Naive thymus-derived CD4-positive, alpha-beta T cell (primary cell): ENCODE data around the gene HIC2. TPM values are rescaled to one million over a fixed set of nuclear protein-coding genes. Genes with fewer than 3 reads are reported as not detected.
A peak's percentile ranks its signal among the peaks of the same experiment; 100 is the strongest.
"Not testable (repeated sequence)": the region's sequence is repeated elsewhere in the genome, so short reads cannot be mapped to it uniquely, and the experiment has no call there.

Source experiments
- ATAC-seq: fragments of 150-1000 bp; cut with Tn5 transposase; 2 replicates; pipeline ENCODE4 v1.10.0; 2021; ENCODE audit warnings: mild to moderate bottlenecking, moderate library complexity
- CTCF ChIA-PET: fragments of 350-600 bp; sonication (Branson Sonifier 250); formaldehyde crosslinking; loops from one replicate; lab custom pipeline; 2021; ENCODE audit warnings: antibody characterized with exemption; lab: Charles Lee
- POLR2A ChIA-PET: fragments of 350-600 bp; sonication (Branson Sonifier 250); formaldehyde crosslinking; loops from one replicate; lab custom pipeline; 2021; ENCODE audit warnings: antibody characterized with exemption, inconsistent platforms; lab: Charles Lee
- DNase-seq, 9 donors: peaks; one replicate each; pipeline versions ENCODE4 v3.0.0 to v3.0.0-alpha.2; 2020 to 2022; ENCODE audit warnings: mixed read lengths in 1 of 9
- H3K27ac ChIP-seq: one replicate; pipeline ENCODE4 v1.7.0; 2013; ENCODE audit warnings: mild to moderate bottlenecking, low read depth, low read length, moderate library complexity
- H3K27me3 ChIP-seq, 2 donors: one replicate each; pipeline ENCODE4 v1.7.0; 2013; ENCODE audit warnings: low read length in 2 of 2, mild to moderate bottlenecking in 2 of 2, moderate library complexity in 2 of 2; ENCODE audit not compliant: control insufficient read depth in 2 of 2, insufficient read depth in 2 of 2
- H3K36me3 ChIP-seq, 3 experiments: 1 replicate in 2 of 3; 2 replicates in 1 of 3; pipeline ENCODE4 v1.7.0; 2013; ENCODE audit warnings: low read length in 3 of 3, mild to moderate bottlenecking in 3 of 3, moderate library complexity in 1 of 3; ENCODE audit not compliant: insufficient read depth in 3 of 3, control insufficient read depth in 2 of 3
- H3K4me1 ChIP-seq, 2 donors: one replicate each; pipeline ENCODE4 v1.7.0; 2013; ENCODE audit warnings: low read length in 2 of 2, mild to moderate bottlenecking in 2 of 2, moderate library complexity in 1 of 2; ENCODE audit not compliant: control insufficient read depth in 2 of 2, insufficient read depth in 2 of 2
- H3K4me3 ChIP-seq: 2 replicates; pipeline ENCODE4 v1.7.0; 2013; ENCODE audit warnings: mild to moderate bottlenecking, low read length
- H3K9me3 ChIP-seq, 3 experiments: 1 replicate in 2 of 3; 2 replicates in 1 of 3; pipeline ENCODE4 v1.7.0; 2013; ENCODE audit warnings: low read length in 3 of 3; ENCODE audit not compliant: control insufficient read depth in 2 of 3
- H3K27ac Mint-ChIP-seq, 9 donors: one replicate each; pipeline ENCODE4 v1.8.0; 2020 to 2022; ENCODE audit warnings: mixed read lengths in 9 of 9, mild to moderate bottlenecking in 8 of 9, moderate library complexity in 5 of 9, inconsistent platforms in 2 of 9
- H3K27me3 Mint-ChIP-seq, 5 donors: one replicate each; pipeline ENCODE4 v1.8.0; 2021 to 2022; ENCODE audit warnings: mixed read lengths in 5 of 5, mild to moderate bottlenecking in 1 of 5
- H3K36me3 Mint-ChIP-seq, 5 donors: one replicate each; pipeline ENCODE4 v1.8.0; 2020 to 2022; ENCODE audit warnings: mixed read lengths in 5 of 5, mild to moderate bottlenecking in 3 of 5, inconsistent platforms in 1 of 5
- H3K4me1 Mint-ChIP-seq, 7 donors: one replicate each; pipeline ENCODE4 v1.8.0; 2020 to 2022; ENCODE audit warnings: mixed read lengths in 7 of 7, mild to moderate bottlenecking in 3 of 7, inconsistent platforms in 1 of 7
- H3K4me3 Mint-ChIP-seq, 10 donors: one replicate each; pipeline ENCODE4 v1.8.0; 2020 to 2022; ENCODE audit warnings: mild to moderate bottlenecking in 10 of 10, mixed read lengths in 10 of 10, moderate library complexity in 6 of 10, inconsistent platforms in 2 of 10
- H3K9me3 Mint-ChIP-seq, 11 donors: one replicate each; pipeline ENCODE4 v1.8.0; 2020 to 2022; ENCODE audit warnings: mixed read lengths in 11 of 11, mild to moderate bottlenecking in 4 of 11, inconsistent platforms in 1 of 11, moderate library complexity in 1 of 11
- intact Hi-C, 2 donors: fragments of 100-400 bp; cut with micrococcal nuclease; formaldehyde crosslinking; loops; one replicate each; pipeline ENCODE4 v1.15.1; 2023
- polyA plus RNA-seq, 2 donors: library from polyadenylated mRNA; unstranded; fragments of 300-500 nt; fragmentation: Illumina TruSeq; gene quantifications; one replicate each; pipeline ENCODE4 v1.2.3, GENCODE V29; 2021
- total RNA-seq, 6 experiments: library from RNA in 5 of 6; stranded (reverse) in 5 of 6; gene quantifications; 1 replicate in 5 of 6; 2 replicates in 1 of 6; pipeline ENCODE4 v1.2.3 and lab custom pipeline; 2021 to 2026

HIC2 gene
- total and polyA plus RNA-seq, 7 experiments from 2014 or later, result 0.44 to 13.8 (median 10.0) TPM

DNA sequence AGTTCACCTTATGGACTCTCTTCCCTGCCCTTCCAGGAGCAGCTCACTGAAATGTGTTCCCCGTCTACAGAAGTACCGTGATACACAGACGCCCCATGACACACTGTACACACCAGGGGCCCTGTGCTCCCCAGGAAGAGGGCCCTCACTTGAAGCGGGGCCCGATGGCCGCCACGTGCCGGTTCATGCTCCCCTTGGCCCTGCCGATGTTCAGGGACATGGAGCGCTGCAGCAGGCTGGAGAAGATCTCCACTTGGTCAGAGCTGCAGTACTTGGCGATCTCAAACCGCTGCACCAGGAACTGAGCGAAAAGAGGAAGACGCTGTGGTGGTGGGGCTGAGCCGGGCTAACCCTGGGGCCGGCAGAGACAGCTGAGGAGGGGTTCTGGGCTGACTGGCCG, 70.6 kb downstream of the HIC2 start:
- H3K4me3 Mint-ChIP-seq, H3K9me3 ChIP-seq, H3K36me3 Mint-ChIP-seq, H3K27ac Mint-ChIP-seq, H3K36me3 ChIP-seq, H3K27me3 ChIP-seq, H3K4me3 ChIP-seq, intact Hi-C loops, H3K27me3 Mint-ChIP-seq, H3K9me3 Mint-ChIP-seq, H3K4me1 ChIP-seq, H3K27ac ChIP-seq, DNase-seq, H3K4me1 Mint-ChIP-seq, CTCF ChIA-PET, POLR2A ChIA-PET: not testable (repeated sequence)
- peak; percentile 57 for ATAC-seq

DNA sequence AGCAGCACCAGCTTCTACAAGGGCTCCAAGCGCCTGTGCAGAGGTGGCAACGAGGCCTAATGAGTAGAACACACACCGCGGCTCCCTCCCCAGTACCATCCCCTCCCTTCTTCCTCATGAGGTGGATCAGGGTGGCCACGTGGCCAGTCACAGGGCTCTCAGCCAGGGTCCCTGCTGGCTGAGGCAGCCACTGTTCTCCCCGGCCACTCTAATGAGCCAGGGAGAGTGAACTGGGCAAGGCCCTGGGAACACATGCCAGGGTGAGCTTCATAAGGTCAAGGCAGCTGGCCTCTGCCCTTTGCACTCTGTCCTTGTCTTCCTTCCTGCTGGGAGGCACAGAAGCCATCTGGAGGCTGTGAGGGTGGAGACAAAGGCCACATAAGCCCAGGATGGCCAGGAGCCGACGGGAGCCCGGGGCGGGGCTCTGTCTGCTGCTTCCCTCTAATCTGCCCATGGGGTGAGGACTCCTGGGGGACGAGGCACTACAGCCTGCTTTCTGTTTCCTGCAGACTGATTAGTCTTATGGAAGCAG, 72.0 kb downstream of the HIC2 start:
- H3K4me3 Mint-ChIP-seq, H3K27me3 ChIP-seq, DNase-seq, H3K9me3 Mint-ChIP-seq, H3K27ac ChIP-seq, intact Hi-C loops, POLR2A ChIA-PET, H3K9me3 ChIP-seq, H3K4me3 ChIP-seq, H3K27me3 Mint-ChIP-seq, H3K27ac Mint-ChIP-seq, H3K4me1 Mint-ChIP-seq, H3K36me3 ChIP-seq, H3K36me3 Mint-ChIP-seq, H3K4me1 ChIP-seq, ATAC-seq, CTCF ChIA-PET: not testable (repeated sequence)

DNA sequence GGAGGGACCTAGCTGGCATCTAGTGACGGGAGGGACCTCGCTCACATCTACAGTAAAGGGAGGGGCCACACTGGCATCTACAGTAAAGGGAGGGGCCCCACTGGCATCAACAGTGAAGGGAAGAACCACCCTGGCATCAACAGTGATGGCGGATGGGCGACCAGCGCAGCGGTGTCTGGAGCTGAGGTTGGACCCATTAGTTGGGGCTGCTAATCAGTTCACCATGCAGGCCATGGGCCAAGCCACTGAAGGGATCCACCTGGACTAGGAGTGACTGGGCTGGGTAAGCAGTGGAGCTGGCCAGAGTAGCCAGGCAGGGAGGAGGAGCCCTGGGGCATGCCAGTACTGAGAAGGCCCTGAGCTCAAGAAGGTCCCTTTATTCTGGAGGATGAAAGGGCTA, 73.4 kb downstream of the HIC2 start:
- H3K36me3 ChIP-seq, H3K9me3 Mint-ChIP-seq, CTCF ChIA-PET, intact Hi-C loops, H3K4me3 ChIP-seq, H3K27ac ChIP-seq, H3K27me3 Mint-ChIP-seq, H3K27me3 ChIP-seq, H3K4me3 Mint-ChIP-seq, DNase-seq, H3K4me1 Mint-ChIP-seq, H3K27ac Mint-ChIP-seq, H3K4me1 ChIP-seq, POLR2A ChIA-PET, H3K36me3 Mint-ChIP-seq, H3K9me3 ChIP-seq, ATAC-seq: not testable (repeated sequence)

DNA sequence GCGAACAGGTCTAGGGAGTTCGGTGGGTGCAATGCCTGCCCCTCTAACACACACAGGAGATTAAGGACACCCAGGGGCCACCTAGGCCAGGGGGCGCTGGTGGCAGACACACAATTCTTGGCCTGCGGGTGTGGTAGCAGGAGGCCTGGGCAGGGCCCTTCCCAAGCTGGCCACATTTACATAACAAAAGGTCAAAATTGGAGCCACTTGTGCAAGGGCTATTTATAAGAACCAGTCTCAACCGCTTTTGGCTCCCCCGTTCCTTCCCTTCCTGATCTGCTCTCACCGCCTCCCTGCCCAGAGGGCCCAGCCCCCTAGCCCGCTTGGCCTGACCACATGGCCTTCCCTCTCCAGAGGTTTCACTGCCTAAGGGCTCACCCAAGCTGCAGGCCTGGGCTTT, 75.1 kb downstream of the HIC2 start:
- H3K9me3 Mint-ChIP-seq, H3K36me3 ChIP-seq, DNase-seq, H3K27ac ChIP-seq, H3K36me3 Mint-ChIP-seq, H3K4me3 ChIP-seq, H3K27me3 Mint-ChIP-seq, intact Hi-C loops, H3K4me1 Mint-ChIP-seq, H3K9me3 ChIP-seq, POLR2A ChIA-PET, CTCF ChIA-PET, H3K4me1 ChIP-seq, H3K27me3 ChIP-seq, H3K4me3 Mint-ChIP-seq, H3K27ac Mint-ChIP-seq: not testable (repeated sequence)
- peak; percentile 28 for ATAC-seq

DNA sequence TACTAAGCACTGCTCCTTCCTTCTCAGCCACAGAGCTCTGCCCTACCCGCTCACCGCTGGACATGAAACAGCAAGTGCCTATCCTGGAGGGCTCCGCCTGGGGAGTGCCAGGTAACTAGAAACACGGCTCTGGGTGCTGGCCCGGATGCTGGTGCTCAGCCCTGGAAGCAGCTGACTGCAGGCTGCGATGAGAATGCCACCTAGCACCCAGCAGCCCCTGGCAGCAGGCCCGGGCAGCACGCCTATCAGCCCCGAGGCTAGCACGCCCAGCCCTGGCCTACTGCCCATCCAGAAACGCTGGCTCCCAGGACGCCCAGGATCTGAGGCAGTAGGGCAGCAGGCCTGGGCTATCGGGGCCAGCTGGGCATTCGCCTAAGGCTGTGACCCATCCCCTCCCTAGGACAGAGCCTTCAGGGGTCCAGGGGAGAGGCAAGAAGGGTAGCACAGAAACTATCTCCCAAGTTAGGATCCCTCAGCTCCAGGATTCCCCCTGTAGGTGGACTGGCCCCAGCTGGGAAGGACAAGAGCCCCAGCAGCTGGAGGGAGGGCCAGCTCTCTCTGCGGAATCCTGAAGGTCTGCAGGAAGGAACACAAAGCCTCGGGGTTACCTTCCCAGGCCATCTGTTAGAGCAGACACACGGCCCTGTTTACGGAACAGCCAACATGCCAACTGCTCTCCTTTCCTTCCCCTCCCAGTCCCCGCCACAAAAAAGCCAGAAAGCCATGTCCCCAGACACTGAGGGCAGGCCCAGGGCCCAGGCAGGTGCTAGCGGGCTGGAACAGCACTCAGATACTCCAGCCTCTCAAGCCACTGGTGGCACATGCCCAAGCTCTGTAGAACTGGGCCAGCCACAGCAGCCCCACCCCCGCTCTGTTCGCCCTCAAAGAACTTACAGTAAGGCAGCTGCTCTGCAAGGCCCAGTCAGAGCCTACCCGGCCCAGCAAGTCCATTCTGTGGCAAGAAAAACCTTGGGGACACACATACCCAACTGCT, 76.9 kb downstream of the HIC2 start:
- H3K27me3 Mint-ChIP-seq, H3K27ac Mint-ChIP-seq, DNase-seq, CTCF ChIA-PET, H3K27ac ChIP-seq, H3K4me1 Mint-ChIP-seq, H3K4me1 ChIP-seq, H3K36me3 ChIP-seq, H3K9me3 ChIP-seq, POLR2A ChIA-PET, H3K27me3 ChIP-seq, intact Hi-C loops, H3K4me3 ChIP-seq, H3K9me3 Mint-ChIP-seq, H3K4me3 Mint-ChIP-seq, H3K36me3 Mint-ChIP-seq: not testable (repeated sequence)
- ATAC-seq, result peak; percentile 26

DNA sequence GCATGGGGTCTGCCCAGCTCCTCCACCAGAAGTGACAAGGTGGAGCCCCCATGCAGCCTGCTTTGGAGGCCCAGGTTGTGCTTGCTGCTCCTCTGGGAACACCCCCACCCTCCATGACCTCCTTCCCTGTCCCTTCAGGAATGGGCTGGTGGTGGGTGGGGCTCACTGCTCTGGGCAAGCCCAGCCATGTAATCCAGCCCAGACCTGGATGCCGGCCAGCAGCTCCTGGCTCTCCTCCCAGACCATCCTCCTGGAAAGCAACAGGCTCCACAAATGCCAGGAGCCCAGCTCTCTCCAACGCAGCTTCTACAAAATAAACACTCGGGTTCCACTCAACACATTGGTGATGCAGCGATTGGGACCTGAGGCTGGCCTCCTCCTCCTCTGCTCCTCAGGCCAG, 80.8 kb downstream of the HIC2 start:
- H3K4me1 Mint-ChIP-seq, ATAC-seq, CTCF ChIA-PET, H3K27me3 ChIP-seq, H3K36me3 Mint-ChIP-seq, H3K9me3 ChIP-seq, H3K4me1 ChIP-seq, intact Hi-C loops, H3K27me3 Mint-ChIP-seq, H3K4me3 Mint-ChIP-seq, H3K9me3 Mint-ChIP-seq, POLR2A ChIA-PET, DNase-seq, H3K36me3 ChIP-seq, H3K27ac Mint-ChIP-seq, H3K4me3 ChIP-seq, H3K27ac ChIP-seq: not testable (repeated sequence)

DNA sequence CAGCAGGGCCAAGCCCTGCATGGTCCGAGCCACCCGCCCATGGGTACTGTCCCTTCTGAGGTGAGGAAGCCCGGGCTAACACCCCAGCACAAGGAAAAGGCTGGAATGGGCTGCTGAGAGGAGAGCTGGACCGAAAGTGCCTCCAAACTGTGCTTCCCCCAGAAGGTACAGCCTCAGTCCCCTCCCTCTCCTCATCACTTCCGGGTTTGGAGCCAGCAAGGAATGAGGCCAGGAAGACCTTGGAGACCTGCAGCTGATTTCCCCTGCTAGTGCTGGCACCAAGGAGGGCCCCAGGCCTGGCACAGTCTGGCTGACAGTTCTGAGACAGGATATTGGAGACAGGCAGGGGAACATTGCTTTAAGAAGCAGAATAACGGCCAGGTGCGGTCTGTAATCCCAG, 81.3 kb downstream of the HIC2 start:
- H3K9me3 Mint-ChIP-seq, H3K9me3 ChIP-seq, POLR2A ChIA-PET, H3K27me3 ChIP-seq, intact Hi-C loops, H3K36me3 Mint-ChIP-seq, H3K27ac ChIP-seq, H3K4me1 ChIP-seq, DNase-seq, H3K4me3 Mint-ChIP-seq, H3K36me3 ChIP-seq, H3K27ac Mint-ChIP-seq, H3K27me3 Mint-ChIP-seq, H3K4me1 Mint-ChIP-seq, ATAC-seq, H3K4me3 ChIP-seq, CTCF ChIA-PET: not testable (repeated sequence)
